Measurements from ENCODE around the gene CDH5. TPM values are rescaled to one million over a fixed set of nuclear protein-coding genes. Genes with fewer than 3 reads are reported as not detected.

CDH5 gene
- polyA plus RNA-seq (2013, experiment 1 of 2) = 0.06 TPM
- polyA plus RNA-seq (2013, experiment 2 of 2) = 0.07 TPM

DNA sequence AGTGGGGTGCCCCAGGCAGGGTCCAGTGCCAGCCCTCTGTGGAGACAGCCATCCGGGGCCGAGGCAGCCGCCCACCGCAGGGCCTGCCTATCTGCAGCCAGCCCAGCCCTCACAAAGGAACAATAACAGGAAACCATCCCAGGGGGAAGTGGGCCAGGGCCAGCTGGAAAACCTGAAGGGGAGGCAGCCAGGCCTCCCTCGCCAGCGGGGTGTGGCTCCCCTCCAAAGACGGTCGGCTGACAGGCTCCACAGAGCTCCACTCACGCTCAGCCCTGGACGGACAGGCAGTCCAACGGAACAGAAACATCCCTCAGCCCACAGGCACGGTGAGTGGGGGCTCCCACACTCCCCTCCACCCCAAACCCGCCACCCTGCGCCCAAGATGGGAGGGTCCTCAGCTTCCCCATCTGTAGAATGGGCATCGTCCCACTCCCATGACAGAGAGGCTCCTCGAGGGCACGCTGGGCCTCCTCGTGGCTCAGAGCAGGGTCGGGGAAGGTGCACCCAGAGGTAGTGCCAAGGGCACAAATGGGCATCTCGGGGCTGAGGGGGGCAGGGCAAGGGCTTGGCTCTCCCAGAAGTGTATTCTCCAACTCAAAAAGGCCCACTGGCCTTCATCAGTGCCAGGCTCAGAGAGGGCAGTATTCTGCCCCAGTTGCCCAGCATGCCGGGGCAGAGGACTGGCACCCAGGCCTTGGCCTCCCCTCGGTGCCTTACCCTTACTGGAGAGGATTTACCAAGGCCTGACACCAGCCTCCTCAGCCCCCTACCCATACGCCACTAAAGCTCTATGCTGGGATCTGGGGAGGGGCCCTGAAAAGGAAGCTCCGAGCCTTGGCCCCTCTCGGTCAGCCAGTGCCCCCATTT, at the start of gene CDH5:
CDH5 (plus strand) TSS at position 259 of the 867 bp plus-strand sequence. CDS start 12,647 bp downstream, outside the sequence.
- no peaks in the 10 kb centered on the region for H3K36me3 ChIP-seq (ENCODE audit: control insufficient read depth, insufficient read depth, low read length)
- no peak within 1 kb of the TSS for H2BK5ac ChIP-seq (ENCODE audit: low read length)
- no peak within 1 kb of the TSS for H3K4ac ChIP-seq (ENCODE audit: low read depth, low read length)
- no peak within 1 kb of the TSS for H2BK120ac ChIP-seq (ENCODE audit: low read depth, low read length)
- no peaks in the 10 kb centered on the region for H3K79me1 ChIP-seq (ENCODE audit: low read length)
- H3K27ac ChIP-seq (ENCODE audit: low read depth, low read length) = no peak within 1 kb of the TSS
- H3K9ac ChIP-seq (ENCODE audit: low read length) = no peak within 1 kb of the TSS
- H2AK5ac ChIP-seq (ENCODE audit: low read length) = no peak within 1 kb of the TSS
- no peak within 1 kb of the TSS for H4K5ac ChIP-seq (ENCODE audit: low read length)
- no peak within 1 kb of the TSS for H4K8ac ChIP-seq (ENCODE audit: low read depth, low read length)
- H3K27me3 ChIP-seq (ENCODE audit: insufficient read depth, low read length, poor library complexity) = no peaks in the 10 kb centered on the region
- no peak within 1 kb of the TSS for H3K4me2 ChIP-seq (ENCODE audit: low read length)
- H3K4me1 ChIP-seq (ENCODE audit: control insufficient read depth, low read depth, low read length) = peaks cover 8% of the 10 kb centered on the region
- no peak within 1 kb of the TSS for H3K18ac ChIP-seq (ENCODE audit: low read length)
- no peak within 1 kb of the TSS for H3K4me3 ChIP-seq (ENCODE audit: low read length)
- H3K56ac ChIP-seq (ENCODE audit: low read length) = peak within 1 kb of the TSS; percentile 49
- WGBS (ENCODE audit: extremely low coverage, insufficient coverage, low lambda C conversion rate) = no CpG with 5 or more reads among the region's 25 CpGs
- no peaks in the 10 kb centered on the region for H3K79me2 ChIP-seq (ENCODE audit: control insufficient read depth, insufficient read depth, low read length)
- no peak for DNase-seq
- H3K23ac ChIP-seq (ENCODE audit: low read length) = no peak within 1 kb of the TSS
- no peak within 1 kb of the TSS for H2BK15ac ChIP-seq (replicated peaks; ENCODE audit: low read depth)

GRCh38 chr16:66318505-66318904, 48.0 kb upstream of the CDH5 start:
- Histone ChIP-seq H3K4me1 (ENCODE audit: control insufficient read depth, low read depth, low read length) (no peaks in the 10 kb centered on the region), H3K27me3 (ENCODE audit: insufficient read depth, low read length, poor library complexity) (no peaks in the 10 kb centered on the region), H2BK120ac (ENCODE audit: low read depth, low read length) (no peak overlapping the region), H4K5ac (ENCODE audit: low read length) (no peak overlapping the region), H3K27ac (ENCODE audit: low read depth, low read length) (no peak overlapping the region), H3K18ac (ENCODE audit: low read length) (no peak overlapping the region), H3K79me1 (ENCODE audit: low read length) (no peaks in the 10 kb centered on the region), H3K9ac (ENCODE audit: low read length) (no peak overlapping the region), H4K8ac (ENCODE audit: low read depth, low read length) (no peak overlapping the region), H2AK5ac (ENCODE audit: low read length) (no peak overlapping the region), H3K56ac (ENCODE audit: low read length) (no peak overlapping the region), H3K4ac (ENCODE audit: low read depth, low read length) (no peak overlapping the region), H3K4me2 (ENCODE audit: low read length) (no peak overlapping the region), H3K36me3 (ENCODE audit: control insufficient read depth, insufficient read depth, low read length) (no peaks in the 10 kb centered on the region), H3K79me2 (ENCODE audit: control insufficient read depth, insufficient read depth, low read length) (no peaks in the 10 kb centered on the region), H3K23ac (ENCODE audit: low read length) (no peak overlapping the region), H3K4me3 (ENCODE audit: low read length) (no peak overlapping the region), H2BK15ac (replicated peaks; ENCODE audit: low read depth) (no peak overlapping the region), H2BK5ac (ENCODE audit: low read length) (no peak overlapping the region)
- WGBS (ENCODE audit: extremely low coverage, insufficient coverage, low lambda C conversion rate) = no CpG with 5 or more reads among the region's 1 CpG
- DNase-seq = no peak

DNA sequence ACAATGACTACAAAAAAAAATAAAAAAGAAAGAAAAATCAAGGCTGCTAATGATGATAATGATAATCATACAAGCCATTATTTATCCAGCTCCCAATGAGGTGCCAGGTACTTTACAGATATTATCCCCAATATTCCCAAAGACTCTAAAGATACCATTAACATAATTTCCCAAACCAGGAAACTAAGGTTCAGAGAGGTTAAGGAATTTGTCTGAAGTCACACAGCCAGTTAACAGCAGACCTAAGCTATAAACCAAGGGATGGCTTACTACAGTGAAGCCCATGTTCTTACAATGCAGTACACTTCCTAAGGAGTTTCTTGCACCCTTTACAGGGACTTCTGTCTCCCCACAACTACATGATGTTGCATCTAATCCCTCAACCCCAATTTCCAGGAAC, 45.7 kb upstream of the CDH5 start:
- no peak overlapping the region for H3K27ac ChIP-seq (ENCODE audit: low read depth, low read length)
- H3K4ac ChIP-seq (ENCODE audit: low read depth, low read length) = no peak overlapping the region
- H3K9ac ChIP-seq (ENCODE audit: low read length) = no peak overlapping the region
- H4K5ac ChIP-seq (ENCODE audit: low read length) = no peak overlapping the region
- H3K27me3 ChIP-seq (ENCODE audit: insufficient read depth, low read length, poor library complexity) = no peaks in the 10 kb centered on the region
- H3K18ac ChIP-seq (ENCODE audit: low read length) = no peak overlapping the region
- no peak overlapping the region for H2BK5ac ChIP-seq (ENCODE audit: low read length)
- DNase-seq = no peak
- H3K79me1 ChIP-seq (ENCODE audit: low read length) = no peaks in the 10 kb centered on the region
- H2BK15ac ChIP-seq (replicated peaks; ENCODE audit: low read depth) = no peak overlapping the region
- no peaks in the 10 kb centered on the region for H3K4me1 ChIP-seq (ENCODE audit: control insufficient read depth, low read depth, low read length)
- no peaks in the 10 kb centered on the region for H3K36me3 ChIP-seq (ENCODE audit: control insufficient read depth, insufficient read depth, low read length)
- H3K79me2 ChIP-seq (ENCODE audit: control insufficient read depth, insufficient read depth, low read length) = no peaks in the 10 kb centered on the region
- H2BK120ac ChIP-seq (ENCODE audit: low read depth, low read length) = no peak overlapping the region
- H3K4me3 ChIP-seq (ENCODE audit: low read length) = no peak overlapping the region
- no peak overlapping the region for H3K56ac ChIP-seq (ENCODE audit: low read length)
- H3K4me2 ChIP-seq (ENCODE audit: low read length) = no peak overlapping the region
- H2AK5ac ChIP-seq (ENCODE audit: low read length) = no peak overlapping the region
- H4K8ac ChIP-seq (ENCODE audit: low read depth, low read length) = no peak overlapping the region
- H3K23ac ChIP-seq (ENCODE audit: low read length) = no peak overlapping the region

- Histone ChIP-seq H3K36me3 (ENCODE audit: control insufficient read depth, insufficient read depth, low read length) (no peaks in the 10 kb centered on the region), H3K18ac (ENCODE audit: low read length) (no peak overlapping the region), H2AK5ac (ENCODE audit: low read length) (no peak overlapping the region), H4K5ac (ENCODE audit: low read length) (no peak overlapping the region), H3K79me1 (ENCODE audit: low read length) (no peaks in the 10 kb centered on the region), H3K23ac (ENCODE audit: low read length) (no peak overlapping the region), H4K8ac (ENCODE audit: low read depth, low read length) (no peak overlapping the region), H3K9ac (ENCODE audit: low read length) (no peak overlapping the region), H2BK120ac (ENCODE audit: low read depth, low read length) (no peak overlapping the region), H3K4me3 (ENCODE audit: low read length) (no peak overlapping the region), H3K4me1 (ENCODE audit: control insufficient read depth, low read depth, low read length) (no peaks in the 10 kb centered on the region), H3K79me2 (ENCODE audit: control insufficient read depth, insufficient read depth, low read length) (no peaks in the 10 kb centered on the region), H2BK15ac (replicated peaks; ENCODE audit: low read depth) (no peak overlapping the region), H3K4me2 (ENCODE audit: low read length) (no peak overlapping the region), H3K56ac (ENCODE audit: low read length) (no peak overlapping the region), H2BK5ac (ENCODE audit: low read length) (no peak overlapping the region), H3K4ac (ENCODE audit: low read depth, low read length) (no peak overlapping the region), H3K27me3 (ENCODE audit: insufficient read depth, low read length, poor library complexity) (no peaks in the 10 kb centered on the region), H3K27ac (ENCODE audit: low read depth, low read length) (no peak overlapping the region)
- no peak for DNase-seq
- WGBS (ENCODE audit: extremely low coverage, insufficient coverage, low lambda C conversion rate) = no CpG with 5 or more reads among the region's 4 CpGs
Observed at GRCh38 chr16:66322174-66322573, 44.3 kb upstream of the CDH5 start.

GRCh38 chr16:66324815-66325515, 41.5 kb upstream of the CDH5 start:
- H2AK5ac ChIP-seq (ENCODE audit: low read length) = no peak overlapping the region
- no peaks in the 10 kb centered on the region for H3K27me3 ChIP-seq (ENCODE audit: insufficient read depth, low read length, poor library complexity)
- no peak overlapping the region for H3K9ac ChIP-seq (ENCODE audit: low read length)
- no peak overlapping the region for H2BK5ac ChIP-seq (ENCODE audit: low read length)
- DNase-seq = peak; percentile 80
- no peak overlapping the region for H3K4ac ChIP-seq (ENCODE audit: low read depth, low read length)
- no peak overlapping the region for H4K8ac ChIP-seq (ENCODE audit: low read depth, low read length)
- no peaks in the 10 kb centered on the region for H3K79me2 ChIP-seq (ENCODE audit: control insufficient read depth, insufficient read depth, low read length)
- H2BK120ac ChIP-seq (ENCODE audit: low read depth, low read length) = no peak overlapping the region
- no peak overlapping the region for H3K56ac ChIP-seq (ENCODE audit: low read length)
- H3K23ac ChIP-seq (ENCODE audit: low read length) = no peak overlapping the region
- no peaks in the 10 kb centered on the region for H3K79me1 ChIP-seq (ENCODE audit: low read length)
- no peak overlapping the region for H3K4me3 ChIP-seq (ENCODE audit: low read length)
- H3K18ac ChIP-seq (ENCODE audit: low read length) = no peak overlapping the region
- H3K4me2 ChIP-seq (ENCODE audit: low read length) = no peak overlapping the region
- no peaks in the 10 kb centered on the region for H3K36me3 ChIP-seq (ENCODE audit: control insufficient read depth, insufficient read depth, low read length)
- no peak overlapping the region for H3K27ac ChIP-seq (ENCODE audit: low read depth, low read length)
- H2BK15ac ChIP-seq (replicated peaks; ENCODE audit: low read depth) = no peak overlapping the region
- no CpG with 5 or more reads among the region's 11 CpGs for WGBS (ENCODE audit: extremely low coverage, insufficient coverage, low lambda C conversion rate)
- no peaks in the 10 kb centered on the region for H3K4me1 ChIP-seq (ENCODE audit: control insufficient read depth, low read depth, low read length)
- H4K5ac ChIP-seq (ENCODE audit: low read length) = no peak overlapping the region

Data from mesendoderm (in vitro differentiated cells).